ENCODE results near the gene USP48.

DNA sequence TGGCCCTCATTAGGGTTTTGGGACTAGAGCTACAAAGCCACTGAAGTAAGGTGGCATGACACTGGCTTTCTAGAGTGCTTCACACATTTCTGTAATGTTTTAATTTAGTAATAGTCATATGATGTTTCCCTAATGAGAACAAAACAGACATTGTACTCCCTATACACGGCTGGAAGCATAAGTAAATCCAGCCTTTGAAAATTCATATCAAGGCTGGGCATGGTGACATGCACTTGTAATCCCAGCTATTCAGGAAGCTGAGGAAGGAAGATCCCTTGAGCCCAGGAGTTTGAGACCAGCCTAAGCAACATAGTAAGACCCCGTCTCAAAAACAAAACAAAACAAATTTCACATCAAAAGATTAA lies 7.4 kb downstream of the USP48 start:
- TF ChIP-seq, protein P1, sequence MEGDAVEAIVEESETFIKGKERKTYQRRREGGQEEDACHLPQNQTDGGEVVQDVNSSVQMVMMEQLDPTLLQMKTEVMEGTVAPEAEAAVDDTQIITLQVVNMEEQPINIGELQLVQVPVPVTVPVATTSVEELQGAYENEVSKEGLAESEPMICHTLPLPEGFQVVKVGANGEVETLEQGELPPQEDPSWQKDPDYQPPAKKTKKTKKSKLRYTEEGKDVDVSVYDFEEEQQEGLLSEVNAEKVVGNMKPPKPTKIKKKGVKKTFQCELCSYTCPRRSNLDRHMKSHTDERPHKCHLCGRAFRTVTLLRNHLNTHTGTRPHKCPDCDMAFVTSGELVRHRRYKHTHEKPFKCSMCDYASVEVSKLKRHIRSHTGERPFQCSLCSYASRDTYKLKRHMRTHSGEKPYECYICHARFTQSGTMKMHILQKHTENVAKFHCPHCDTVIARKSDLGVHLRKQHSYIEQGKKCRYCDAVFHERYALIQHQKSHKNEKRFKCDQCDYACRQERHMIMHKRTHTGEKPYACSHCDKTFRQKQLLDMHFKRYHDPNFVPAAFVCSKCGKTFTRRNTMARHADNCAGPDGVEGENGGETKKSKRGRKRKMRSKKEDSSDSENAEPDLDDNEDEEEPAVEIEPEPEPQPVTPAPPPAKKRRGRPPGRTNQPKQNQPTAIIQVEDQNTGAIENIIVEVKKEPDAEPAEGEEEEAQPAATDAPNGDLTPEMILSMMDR (IDR thresholded peaks at IDR 0.05) = no peak
- TF ChIP-seq POLR2AphosphoS5 (IDR thresholded peaks at IDR 0.05) (no peak), POLR2A (IDR thresholded peaks at IDR 0.05) (no peak)

Measured in prostate gland (tissue), 2 donors.